ENCODE data around the gene SEMA6C. TPM values are rescaled to one million over a fixed set of nuclear protein-coding genes. Genes with fewer than 3 reads are reported as not detected.

The SEMA6C gene
- total RNA-seq, 1 experiment from 2014 or later = 1.4 TPM

DNA sequence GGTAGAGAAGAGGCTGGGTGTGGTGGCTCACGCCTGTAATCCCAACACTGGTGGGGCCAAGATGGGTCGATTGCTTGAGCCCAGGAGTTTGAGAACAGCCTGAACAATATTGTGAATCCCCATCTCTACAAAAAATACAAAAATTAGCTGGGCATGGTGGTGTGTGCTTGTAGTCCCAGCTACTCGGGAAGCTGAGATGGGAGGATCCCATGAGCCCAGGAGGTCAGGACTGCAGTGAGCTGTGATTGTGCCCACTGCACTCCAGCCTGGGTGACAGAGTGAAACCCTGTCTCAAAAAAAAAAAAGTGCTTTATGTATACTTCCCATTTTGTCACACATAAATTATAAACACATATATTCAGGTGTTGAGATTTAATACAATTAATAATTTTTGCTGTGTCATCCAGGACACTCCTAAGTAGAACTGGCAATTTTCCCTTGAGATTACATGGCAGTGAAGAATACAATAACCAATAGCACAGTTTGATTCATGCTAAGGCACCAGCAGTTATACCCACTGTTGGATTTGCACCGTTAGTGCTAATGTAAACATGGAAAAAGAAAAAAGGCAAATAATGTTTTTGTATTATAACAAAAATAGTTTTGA lies 60.4 kb downstream of the SEMA6C start:
- Histone ChIP-seq H3K27me3 (no peaks in the 10 kb centered on the region), H3K4me3 (no peak overlapping the region), H3K9me3 (no peaks in the 10 kb centered on the region; the same call in 1 of the 2 replicates), H3K36me3 (no peaks in the 10 kb centered on the region; the same call in 1 of the 2 replicates)
- DNase-seq = no peak

Other genes starting within 250 kb of the SEMA6C start
- gene SETDB1, start 220.3 kb downstream of the SEMA6C start, total RNA-seq (2014; rRNA removed; shearing (Covaris generic); ENCODE audit: low replicate concordance) = 23.5 and 49.2 TPM in 2 replicates
- gene CERS2, start 171.8 kb downstream of the SEMA6C start, total RNA-seq (2014; rRNA removed; shearing (Covaris generic); ENCODE audit: low replicate concordance) = 86.1 and 89.6 TPM in 2 replicates
- gene ANXA9, start 164.3 kb downstream of the SEMA6C start, total RNA-seq (2014; rRNA removed; shearing (Covaris generic); ENCODE audit: low replicate concordance) = 0.46 TPM in 1 of 2 replicates, not detected in the other
- 8.7 and 8.9 TPM in 2 replicates for gene MINDY1, start 139.7 kb downstream of the SEMA6C start, total RNA-seq (2014; rRNA removed; shearing (Covaris generic); ENCODE audit: low replicate concordance)
- 7.5 and 8.1 TPM in 2 replicates for gene PRUNE1, start 138.2 kb downstream of the SEMA6C start, total RNA-seq (2014; rRNA removed; shearing (Covaris generic); ENCODE audit: low replicate concordance)
- 0.20 and 5.5 TPM in 2 replicates for gene BNIPL, start 110.0 kb downstream of the SEMA6C start, total RNA-seq (2014; rRNA removed; shearing (Covaris generic); ENCODE audit: low replicate concordance)
- 1.1 TPM in 1 of 2 replicates, not detected in the other for gene C1orf56, start 98.9 kb downstream of the SEMA6C start, total RNA-seq (2014; rRNA removed; shearing (Covaris generic); ENCODE audit: low replicate concordance)
- gene CDC42SE1, start 87.0 kb downstream of the SEMA6C start, total RNA-seq (2014; rRNA removed; shearing (Covaris generic); ENCODE audit: low replicate concordance) = 39.9 and 44.1 TPM in 2 replicates
- gene MLLT11, start 86.2 kb downstream of the SEMA6C start, total RNA-seq (2014; rRNA removed; shearing (Covaris generic); ENCODE audit: low replicate concordance) = 6.8 and 11.5 TPM in 2 replicates
- gene GABPB2, start 75.9 kb downstream of the SEMA6C start, total RNA-seq (2014; rRNA removed; shearing (Covaris generic); ENCODE audit: low replicate concordance) = 2.2 and 13.6 TPM in 2 replicates
- not detected in 2 replicates for gene TNFAIP8L2, start 10.0 kb upstream of the SEMA6C start, total RNA-seq (2014; rRNA removed; shearing (Covaris generic); ENCODE audit: low replicate concordance)
- gene LYSMD1, start 19.3 kb upstream of the SEMA6C start, total RNA-seq (2014; rRNA removed; shearing (Covaris generic); ENCODE audit: low replicate concordance) = 2.0 and 11.4 TPM in 2 replicates
- 43.1 and 69.6 TPM in 2 replicates for gene SCNM1, start 19.5 kb upstream of the SEMA6C start, total RNA-seq (2014; rRNA removed; shearing (Covaris generic); ENCODE audit: low replicate concordance)
- gene TMOD4, start 29.4 kb upstream of the SEMA6C start, total RNA-seq (2014; rRNA removed; shearing (Covaris generic); ENCODE audit: low replicate concordance) = not detected in 2 replicates
- 87.3 and 105 TPM in 2 replicates for gene VPS72, start 43.6 kb upstream of the SEMA6C start, total RNA-seq (2014; rRNA removed; shearing (Covaris generic); ENCODE audit: low replicate concordance)
- 28.3 and 38.6 TPM in 2 replicates for gene PIP5K1A, start 51.9 kb upstream of the SEMA6C start, total RNA-seq (2014; rRNA removed; shearing (Covaris generic); ENCODE audit: low replicate concordance)
- 225 and 311 TPM in 2 replicates for gene PSMD4, start 108.1 kb upstream of the SEMA6C start, total RNA-seq (2014; rRNA removed; shearing (Covaris generic); ENCODE audit: low replicate concordance)
- 14.9 and 22.9 TPM in 2 replicates for gene ZNF687, start 135.7 kb upstream of the SEMA6C start, total RNA-seq (2014; rRNA removed; shearing (Covaris generic); ENCODE audit: low replicate concordance)
- 42.2 and 44.2 TPM in 2 replicates for gene PI4KB, start 180.8 kb upstream of the SEMA6C start, total RNA-seq (2014; rRNA removed; shearing (Covaris generic); ENCODE audit: low replicate concordance)
- 39.5 and 61.6 TPM in 2 replicates for gene RFX5, start 200.6 kb upstream of the SEMA6C start, total RNA-seq (2014; rRNA removed; shearing (Covaris generic); ENCODE audit: low replicate concordance)
- gene SELENBP1, start 226.1 kb upstream of the SEMA6C start, total RNA-seq (2014; rRNA removed; shearing (Covaris generic); ENCODE audit: low replicate concordance) = 6.0 and 10.2 TPM in 2 replicates